ENCODE measurements around the gene CD81. TPM values are rescaled to one million over a fixed set of nuclear protein-coding genes. Genes with fewer than 3 reads are reported as not detected.

The CD81 gene
- total RNA-seq, 1 experiment from 2014 or later, result 296 TPM

DNA sequence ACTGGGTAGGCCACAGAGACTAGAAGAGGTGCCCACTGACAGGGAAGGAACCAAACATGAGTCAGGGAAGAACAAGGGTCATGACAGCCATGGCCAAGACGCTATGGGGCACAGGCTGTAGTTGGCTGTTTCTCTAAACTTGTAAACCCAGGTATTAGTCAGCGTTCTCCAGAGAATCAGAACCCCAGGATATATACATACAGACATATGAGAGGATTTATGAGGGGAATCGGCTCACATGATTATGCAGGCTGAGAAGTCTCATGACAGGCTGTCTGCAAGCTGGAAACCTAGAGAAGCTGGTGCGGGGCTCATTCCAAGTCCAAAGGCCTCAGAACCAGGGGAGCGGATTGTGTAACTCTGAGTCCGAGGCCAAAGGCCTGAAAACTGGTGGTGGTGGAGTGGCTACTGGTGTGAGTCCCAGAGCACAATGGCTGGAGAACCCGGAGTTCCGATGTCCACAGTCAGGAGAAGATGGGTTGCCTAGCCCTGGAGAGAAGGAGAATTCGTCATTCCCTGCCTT lies 29.7 kb upstream of the CD81 start:
- RAD21 ChIA-PET (ENCODE audit: low non-redundant PET in 1 of 2, low total read pairs in 2 of 2, uncharacterized antibody in 2 of 2, unreplicated experiment in 2 of 2), result no interaction called here
- Histone ChIP-seq H3K4me3 (replicated peaks in 1 of 2; ENCODE audit: low read depth in 1 of 2, low read length in 2 of 2) (no peak overlapping the region), H3K4me2 (ENCODE audit: low read length) (no peak overlapping the region), H3K9ac (ENCODE audit: low read length) (no peak overlapping the region), H3K9me2 (ENCODE audit: insufficient read depth) (no peaks in the 10 kb centered on the region), H2AFZ (ENCODE audit: low read depth, low read length, poor library complexity, severe bottlenecking) (no peak overlapping the region), H3K9me3 (ENCODE audit: control insufficient read depth in 1 of 2, insufficient read depth in 1 of 2, low read depth in 1 of 2, low read length in 2 of 2) (no peaks in the 10 kb centered on the region), H4K20me1 (ENCODE audit: insufficient read depth) (no peaks in the 10 kb centered on the region), H3K27me3 (ENCODE audit: insufficient read depth, low read length) (peaks cover 3% of the 10 kb centered on the region; the same call in 1 of the 2 replicates), H3K4me1 (ENCODE audit: control insufficient read depth in 1 of 2, insufficient read depth in 2 of 2, low read length in 2 of 2) (no peaks in the 10 kb centered on the region), H3K79me2 (ENCODE audit: insufficient read depth, low read length) (no peaks in the 10 kb centered on the region), H3K36me3 (ENCODE audit: control insufficient read depth in 1 of 2, insufficient read depth in 2 of 2, low read length in 2 of 2) (no peaks in the 10 kb centered on the region), H3K27ac (ENCODE audit: low read depth, low read length) (no peak overlapping the region)
- no peak for TF ChIP-seq SRF (IDR thresholded peaks at IDR 0.05; ENCODE audit: low read depth)
- no peak for TF ChIP-seq JUND (IDR thresholded peaks at IDR 0.05)
- TF ChIP-seq EGR1 (IDR thresholded peaks at IDR 0.05; ENCODE audit: low read depth), result no peak
- TF ChIP-seq POLR2A (IDR thresholded peaks at IDR 0.05; ENCODE audit: borderline replicate concordance, extremely low read depth, insufficient read depth, insufficient read length), result no peak
- TF ChIP-seq, protein P1, sequence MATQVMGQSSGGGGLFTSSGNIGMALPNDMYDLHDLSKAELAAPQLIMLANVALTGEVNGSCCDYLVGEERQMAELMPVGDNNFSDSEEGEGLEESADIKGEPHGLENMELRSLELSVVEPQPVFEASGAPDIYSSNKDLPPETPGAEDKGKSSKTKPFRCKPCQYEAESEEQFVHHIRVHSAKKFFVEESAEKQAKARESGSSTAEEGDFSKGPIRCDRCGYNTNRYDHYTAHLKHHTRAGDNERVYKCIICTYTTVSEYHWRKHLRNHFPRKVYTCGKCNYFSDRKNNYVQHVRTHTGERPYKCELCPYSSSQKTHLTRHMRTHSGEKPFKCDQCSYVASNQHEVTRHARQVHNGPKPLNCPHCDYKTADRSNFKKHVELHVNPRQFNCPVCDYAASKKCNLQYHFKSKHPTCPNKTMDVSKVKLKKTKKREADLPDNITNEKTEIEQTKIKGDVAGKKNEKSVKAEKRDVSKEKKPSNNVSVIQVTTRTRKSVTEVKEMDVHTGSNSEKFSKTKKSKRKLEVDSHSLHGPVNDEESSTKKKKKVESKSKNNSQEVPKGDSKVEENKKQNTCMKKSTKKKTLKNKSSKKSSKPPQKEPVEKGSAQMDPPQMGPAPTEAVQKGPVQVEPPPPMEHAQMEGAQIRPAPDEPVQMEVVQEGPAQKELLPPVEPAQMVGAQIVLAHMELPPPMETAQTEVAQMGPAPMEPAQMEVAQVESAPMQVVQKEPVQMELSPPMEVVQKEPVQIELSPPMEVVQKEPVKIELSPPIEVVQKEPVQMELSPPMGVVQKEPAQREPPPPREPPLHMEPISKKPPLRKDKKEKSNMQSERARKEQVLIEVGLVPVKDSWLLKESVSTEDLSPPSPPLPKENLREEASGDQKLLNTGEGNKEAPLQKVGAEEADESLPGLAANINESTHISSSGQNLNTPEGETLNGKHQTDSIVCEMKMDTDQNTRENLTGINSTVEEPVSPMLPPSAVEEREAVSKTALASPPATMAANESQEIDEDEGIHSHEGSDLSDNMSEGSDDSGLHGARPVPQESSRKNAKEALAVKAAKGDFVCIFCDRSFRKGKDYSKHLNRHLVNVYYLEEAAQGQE (IDR thresholded peaks at IDR 0.05; ENCODE audit: low read depth), result no peak
- no peak for TF ChIP-seq CBX3 (IDR thresholded peaks at IDR 0.05; ENCODE audit: low read depth)
- TF ChIP-seq, protein P2, sequence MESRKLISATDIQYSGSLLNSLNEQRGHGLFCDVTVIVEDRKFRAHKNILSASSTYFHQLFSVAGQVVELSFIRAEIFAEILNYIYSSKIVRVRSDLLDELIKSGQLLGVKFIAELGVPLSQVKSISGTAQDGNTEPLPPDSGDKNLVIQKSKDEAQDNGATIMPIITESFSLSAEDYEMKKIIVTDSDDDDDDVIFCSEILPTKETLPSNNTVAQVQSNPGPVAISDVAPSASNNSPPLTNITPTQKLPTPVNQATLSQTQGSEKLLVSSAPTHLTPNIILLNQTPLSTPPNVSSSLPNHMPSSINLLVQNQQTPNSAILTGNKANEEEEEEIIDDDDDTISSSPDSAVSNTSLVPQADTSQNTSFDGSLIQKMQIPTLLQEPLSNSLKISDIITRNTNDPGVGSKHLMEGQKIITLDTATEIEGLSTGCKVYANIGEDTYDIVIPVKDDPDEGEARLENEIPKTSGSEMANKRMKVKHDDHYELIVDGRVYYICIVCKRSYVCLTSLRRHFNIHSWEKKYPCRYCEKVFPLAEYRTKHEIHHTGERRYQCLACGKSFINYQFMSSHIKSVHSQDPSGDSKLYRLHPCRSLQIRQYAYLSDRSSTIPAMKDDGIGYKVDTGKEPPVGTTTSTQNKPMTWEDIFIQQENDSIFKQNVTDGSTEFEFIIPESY (IDR thresholded peaks at IDR 0.05; ENCODE audit: extremely low read depth, insufficient replicate concordance, low read length), result no peak
- TF ChIP-seq ELF1 (IDR thresholded peaks at IDR 0.05; ENCODE audit: borderline replicate concordance, low read depth), result no peak
- no peak for TF ChIP-seq RAD21 (IDR thresholded peaks at IDR 0.05; ENCODE audit: low read depth)
- no peak for TF ChIP-seq SP1 (IDR thresholded peaks at IDR 0.05; ENCODE audit: low read depth)
- no peak for TF ChIP-seq TCF7L2 (IDR thresholded peaks at IDR 0.05; ENCODE audit: borderline replicate concordance, extremely low read depth, insufficient read depth, insufficient read length)
- no peak for TF ChIP-seq ZFX (IDR thresholded peaks at IDR 0.05)
- TF ChIP-seq FOSL1 (IDR thresholded peaks at IDR 0.05; ENCODE audit: low read depth), result no peak
- no peak for TF ChIP-seq POLR2AphosphoS5 (IDR thresholded peaks at IDR 0.05; ENCODE audit: low read depth, low read length)
- no peak for TF ChIP-seq EZH2 (IDR thresholded peaks at IDR 0.05)
- TF ChIP-seq, protein P3, sequence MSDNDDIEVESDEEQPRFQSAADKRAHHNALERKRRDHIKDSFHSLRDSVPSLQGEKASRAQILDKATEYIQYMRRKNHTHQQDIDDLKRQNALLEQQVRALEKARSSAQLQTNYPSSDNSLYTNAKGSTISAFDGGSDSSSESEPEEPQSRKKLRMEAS (IDR thresholded peaks at IDR 0.05), result no peak
- TF ChIP-seq, protein P4, sequence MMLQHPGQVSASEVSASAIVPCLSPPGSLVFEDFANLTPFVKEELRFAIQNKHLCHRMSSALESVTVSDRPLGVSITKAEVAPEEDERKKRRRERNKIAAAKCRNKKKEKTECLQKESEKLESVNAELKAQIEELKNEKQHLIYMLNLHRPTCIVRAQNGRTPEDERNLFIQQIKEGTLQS (IDR thresholded peaks at IDR 0.05), result no peak
- TF ChIP-seq YY1 (IDR thresholded peaks at IDR 0.05; ENCODE audit: extremely low read depth, insufficient replicate concordance, low read depth, low read length), result no peak
- DNase-seq (ENCODE audit: low read depth, low spot score) (no peak), ATAC-seq (no peak)
- POLR2A ChIA-PET, result no interaction called here
- intact Hi-C loops (cut with micrococcal nuclease), result no loop called here
- BruUV-seq (replicated peaks), result no TSS peak
- CTCF ChIA-PET, result no interaction called here

Measured in HCT116 (cell line).